GM23248 (cell line): ENCODE data around the gene SIM1. TPM values are rescaled to one million over a fixed set of nuclear protein-coding genes. Genes with fewer than 3 reads are reported as not detected.
A peak's percentile ranks its signal among the peaks of the same experiment; 100 is the strongest.

Experiments used
- DNase-seq: peaks from one replicate; pipeline ENCODE4 v3.0.0-alpha.2; 2015
- H2AFZ ChIP-seq: fragments of 200-600 bp; sonication (generic); 2 replicates; pipeline ENCODE4 v1.6.1; 2016; ENCODE audit warnings: antibody characterized with exemption
- H3F3A ChIP-seq: fragments of 200-600 bp; sonication (generic); 2 replicates; pipeline ENCODE4 v1.6.1; 2016; ENCODE audit warnings: mild to moderate bottlenecking, antibody characterized with exemption, mixed run types; ENCODE audit not compliant: insufficient read depth
- H3K27ac ChIP-seq: fragments of 200-600 bp; sonication (generic); 2 replicates; pipeline ENCODE4 v1.5.1; 2016; ENCODE audit warnings: mild to moderate bottlenecking
- H3K27me3 ChIP-seq: fragments of 200-600 bp; sonication (generic); replicated peaks from 2 replicates; pipeline ENCODE4 v1.6.1; 2016; ENCODE audit warnings: mild to moderate bottlenecking; ENCODE audit not compliant: insufficient read depth
- H3K36me3 ChIP-seq: fragments of 200-600 bp; sonication (generic); 2 replicates; pipeline ENCODE4 v1.6.1; 2016; ENCODE audit warnings: low read depth, mild to moderate bottlenecking
- H3K4me1 ChIP-seq: fragments of 200-600 bp; sonication (generic); 2 replicates; pipeline ENCODE4 v1.6.1; 2016; ENCODE audit warnings: mild to moderate bottlenecking; ENCODE audit not compliant: insufficient read depth
- H3K4me2 ChIP-seq: fragments of 200-600 bp; sonication (generic); one replicate; pipeline ENCODE4 v1.6.1; 2016; ENCODE audit warnings: mild to moderate bottlenecking; ENCODE audit not compliant: unreplicated experiment
- H3K4me3 ChIP-seq: fragments of 200-600 bp; sonication (generic); 2 replicates; pipeline ENCODE4 v1.5.1; 2016; ENCODE audit warnings: mild to moderate bottlenecking
- H3K79me2 ChIP-seq: fragments of 200-600 bp; sonication (generic); 2 replicates; pipeline ENCODE4 v1.6.1; 2016; ENCODE audit warnings: mild to moderate bottlenecking; ENCODE audit not compliant: insufficient read depth
- H3K9ac ChIP-seq: fragments of 200-600 bp; sonication (generic); 2 replicates; pipeline ENCODE4 v1.6.1; 2016; ENCODE audit warnings: mild to moderate bottlenecking
- H3K9me2 ChIP-seq: fragments of 200-600 bp; sonication (generic); 2 replicates; pipeline ENCODE4 v1.6.1; 2016; ENCODE audit warnings: mixed run types, mild to moderate bottlenecking, moderate library complexity; ENCODE audit not compliant: insufficient read depth
- H3K9me3 ChIP-seq: fragments of 200-600 bp; sonication (generic); one replicate; pipeline ENCODE4 v1.6.1; 2017; ENCODE audit warnings: low read depth
- H4K20me1 ChIP-seq: fragments of 200-600 bp; sonication (generic); 2 replicates; pipeline ENCODE4 v1.6.0; 2016; ENCODE audit not compliant: insufficient read depth
- EZH2 ChIP-seq: fragments of 200-600 bp; sonication (generic); IDR thresholded peaks from 2 replicates; pipeline ENCODE4 v1.6.1; 2018; ENCODE audit warnings: antibody characterized with exemption, mild to moderate bottlenecking; ENCODE audit not compliant: insufficient read depth, poor library complexity, severe bottlenecking
- EZH2phosphoT487 ChIP-seq: fragments of 200-600 bp; sonication (generic); IDR thresholded peaks from 2 replicates; pipeline ENCODE4 v1.6.1; 2018; ENCODE audit warnings: antibody characterized with exemption, moderate library complexity, mild to moderate bottlenecking, low read depth; ENCODE audit not compliant: insufficient read depth
- WGBS, 2 experiments: methylation state at CpG; one replicate each; pipeline ENCODE4 v1.1.6; 2015 to 2017; ENCODE audit warnings: low lambda C conversion rate in 2 of 2, low coverage in 1 of 2; ENCODE audit errors: missing lambda C conversion rate in 2 of 2; 5-methylcytosine and 5-hydroxymethylcytosine counted together
- in situ Hi-C: fragments of 300-500 bp; cut with MboI; formaldehyde crosslinking; loops from 2 replicates; pipeline ENCODE4 v1.15.0; 2020
- polyA plus RNA-seq: library from polyadenylated mRNA; unstranded; fragments of >200 nt; fragmentation: Nextera tagmentation; extraction: Ambion mirVana; gene quantifications from 2 replicates; pipeline ENCODE4 v1.2.1, GENCODE V29; 2016
- total RNA-seq: library from RNA; depleted of rRNA; stranded (reverse); fragments of >200 nt; shearing (Covaris generic); gene quantifications from 2 replicates; pipeline ENCODE4 v1.2.3, GENCODE V29; 2014

SIM1 gene
- total and polyA plus RNA-seq, 2 experiments from 2014 or later, result 1.5 to 1.6 TPM

GRCh38 chr6:100426744-100427338 lies 37.9 kb downstream of the SIM1 start:
- H3K9ac ChIP-seq, result no peak overlapping the region
- WGBS, 2 experiments, result 34 to 36% methylated on average over 10 of the region's 10 CpGs
- H4K20me1 ChIP-seq, result no peaks in the 10 kb centered on the region
- 0 out of 2 replicates have a peak, but pooled peaks cover 6% of the 10 kb centered on the region for H3K4me1 ChIP-seq
- H3K4me3 ChIP-seq, result 0 out of 2 replicates have a peak overlapping the region, but pooled peaks have one; percentile 23
- TF ChIP-seq EZH2, result no peak
- TF ChIP-seq EZH2phosphoT487, result no peak
- H3K9me3 ChIP-seq, result no peaks in the 10 kb centered on the region
- peak; percentile 7 for DNase-seq
- H3F3A ChIP-seq, result no peaks in the 10 kb centered on the region
- H3K27me3 ChIP-seq, result no peaks in the 10 kb centered on the region
- H2AFZ ChIP-seq, result peak overlapping the region; percentile 59
- in situ Hi-C loops, result no loop called here
- H3K27ac ChIP-seq, result no peak overlapping the region
- peak overlapping the region; percentile 13 for H3K4me2 ChIP-seq
- H3K9me2 ChIP-seq, result no peaks in the 10 kb centered on the region
- no peaks in the 10 kb centered on the region for H3K36me3 ChIP-seq
- H3K79me2 ChIP-seq, result no peaks in the 10 kb centered on the region

GRCh38 chr6:100426241-100426640 lies 38.5 kb downstream of the SIM1 start:
- H3K9me3 ChIP-seq, result no peaks in the 10 kb centered on the region
- H3K9ac ChIP-seq, result no peak overlapping the region
- no peaks in the 10 kb centered on the region for H3K9me2 ChIP-seq
- no peak overlapping the region for H3K27ac ChIP-seq
- no peaks in the 10 kb centered on the region for H3K36me3 ChIP-seq
- H3K4me3 ChIP-seq, result no peak overlapping the region
- DNase-seq, result no peak
- no peak overlapping the region for H3K4me2 ChIP-seq
- no peaks in the 10 kb centered on the region for H3F3A ChIP-seq
- in situ Hi-C loops, result no loop called here
- 0 out of 2 replicates have a peak, but pooled peaks cover 6% of the 10 kb centered on the region for H3K4me1 ChIP-seq
- no peaks in the 10 kb centered on the region for H4K20me1 ChIP-seq
- peak overlapping the region; percentile 59; the same call in 1 of the 2 replicates for H2AFZ ChIP-seq
- WGBS, 2 experiments, result 88 to 92% methylated on average over 3 of the region's 3 CpGs
- no peaks in the 10 kb centered on the region for H3K27me3 ChIP-seq
- TF ChIP-seq EZH2, result no peak
- TF ChIP-seq EZH2phosphoT487, result no peak
- no peaks in the 10 kb centered on the region for H3K79me2 ChIP-seq

- no peak overlapping the region for H3K4me3 ChIP-seq
- H2AFZ ChIP-seq, result no peak overlapping the region
- DNase-seq, result no peak
- no peaks in the 10 kb centered on the region for H3K4me1 ChIP-seq
- H3F3A ChIP-seq, result no peaks in the 10 kb centered on the region
- TF ChIP-seq EZH2phosphoT487, result no peak
- no peak for TF ChIP-seq EZH2
- no peaks in the 10 kb centered on the region for H3K27me3 ChIP-seq
- no peak overlapping the region for H3K9ac ChIP-seq
- 92% methylated on average over 3 of the region's 3 CpGs for WGBS, 2 experiments
- H4K20me1 ChIP-seq, result no peaks in the 10 kb centered on the region
- no peaks in the 10 kb centered on the region for H3K9me2 ChIP-seq
- H3K4me2 ChIP-seq, result no peak overlapping the region
- H3K27ac ChIP-seq, result no peak overlapping the region
- no peaks in the 10 kb centered on the region for H3K36me3 ChIP-seq
- in situ Hi-C loops, result no loop called here
- no peaks in the 10 kb centered on the region for H3K9me3 ChIP-seq
- H3K79me2 ChIP-seq, result no peaks in the 10 kb centered on the region
These were observed 44.0 kb downstream of the SIM1 start for GRCh38 chr6:100420711-100421110.

GRCh38 chr6:100417036-100417435 lies 47.7 kb downstream of the SIM1 start:
- Histone ChIP-seq H3K9me3 (no peaks in the 10 kb centered on the region), H3K4me3 (no peak overlapping the region), H3K9ac (no peak overlapping the region), H3K9me2 (no peaks in the 10 kb centered on the region), H3F3A (no peaks in the 10 kb centered on the region), H3K79me2 (no peaks in the 10 kb centered on the region), H3K4me1 (peaks cover 5% of the 10 kb centered on the region), H3K4me2 (no peak overlapping the region), H3K27ac (no peak overlapping the region), H3K27me3 (no peaks in the 10 kb centered on the region), H2AFZ (no peak overlapping the region), H3K36me3 (no peaks in the 10 kb centered on the region), H4K20me1 (no peaks in the 10 kb centered on the region)
- no peak for DNase-seq
- no peak for TF ChIP-seq EZH2
- TF ChIP-seq EZH2phosphoT487, result no peak
- WGBS, 2 experiments, result 93 to 95% methylated on average over 3 of the region's 3 CpGs
- in situ Hi-C loops, result no loop called here
